ENCODE data around the gene ADK. TPM values are rescaled to one million over a fixed set of nuclear protein-coding genes. Genes with fewer than 3 reads are reported as not detected.

Gene ADK
- total RNA-seq, 1 donor from 2014 or later = 28.5 TPM

GRCh38 chr10:74383642-74384041, 232.6 kb downstream of the ADK start:
- Mint-ChIP-seq H3K27me3 (no peaks in the 10 kb centered on the region), H3K36me3 (no peaks in the 10 kb centered on the region), H3K4me3 (no peak overlapping the region), H3K4me1 (ENCODE audit: unreplicated experiment) (no peaks in the 10 kb centered on the region), H3K27ac (no peak overlapping the region), H3K9me3 (no peaks in the 10 kb centered on the region)
- no peak for TF ChIP-seq CTCF (conservative IDR thresholded peaks at IDR 0.05)
- DNase-seq (ENCODE audit: extremely low spot score, unreplicated experiment) = no peak

- no peak for DNase-seq (ENCODE audit: extremely low spot score, unreplicated experiment)
- Mint-ChIP-seq H3K4me1 (ENCODE audit: unreplicated experiment) (no peaks in the 10 kb centered on the region), H3K9me3 (no peaks in the 10 kb centered on the region), H3K36me3 (no peaks in the 10 kb centered on the region), H3K27ac (no peak overlapping the region), H3K27me3 (no peaks in the 10 kb centered on the region), H3K4me3 (no peak overlapping the region)
- TF ChIP-seq CTCF (conservative IDR thresholded peaks at IDR 0.05) = no peak
Observed at GRCh38 chr10:74384615-74385183, 233.7 kb downstream of the ADK start.

- Mint-ChIP-seq H3K27ac (no peak overlapping the region), H3K4me1 (ENCODE audit: unreplicated experiment) (no peaks in the 10 kb centered on the region), H3K9me3 (no peaks in the 10 kb centered on the region), H3K27me3 (no peaks in the 10 kb centered on the region), H3K36me3 (no peaks in the 10 kb centered on the region), H3K4me3 (no peak overlapping the region)
- DNase-seq (ENCODE audit: extremely low spot score, unreplicated experiment) = no peak
- no peak for TF ChIP-seq CTCF (conservative IDR thresholded peaks at IDR 0.05)
Observed at GRCh38 chr10:74388801-74389200, 237.8 kb downstream of the ADK start.

- no peak overlapping the region for H3K4me3 Mint-ChIP-seq
- H3K36me3 Mint-ChIP-seq = peaks cover 4% of the 10 kb centered on the region
- TF ChIP-seq CTCF (conservative IDR thresholded peaks at IDR 0.05) = no peak
- H3K9me3 Mint-ChIP-seq = no peaks in the 10 kb centered on the region
- H3K27me3 Mint-ChIP-seq = no peaks in the 10 kb centered on the region
- no peaks in the 10 kb centered on the region for H3K4me1 Mint-ChIP-seq (ENCODE audit: unreplicated experiment)
- no peak for DNase-seq (ENCODE audit: extremely low spot score, unreplicated experiment)
- H3K27ac Mint-ChIP-seq = no peak overlapping the region
Observed at GRCh38 chr10:74391786-74392185, 240.8 kb downstream of the ADK start.

- no peak for DNase-seq (ENCODE audit: extremely low spot score, unreplicated experiment)
- no peak for TF ChIP-seq CTCF (conservative IDR thresholded peaks at IDR 0.05)
- H3K36me3 Mint-ChIP-seq = peaks cover 4% of the 10 kb centered on the region
- no peak overlapping the region for H3K4me3 Mint-ChIP-seq
- H3K9me3 Mint-ChIP-seq = no peaks in the 10 kb centered on the region
- no peaks in the 10 kb centered on the region for H3K27me3 Mint-ChIP-seq
- no peaks in the 10 kb centered on the region for H3K4me1 Mint-ChIP-seq (ENCODE audit: unreplicated experiment)
- no peak overlapping the region for H3K27ac Mint-ChIP-seq
Observed at GRCh38 chr10:74394416-74394969, 243.5 kb downstream of the ADK start.
